ENCODE data around the gene ABCG4. TPM values are rescaled to one million over a fixed set of nuclear protein-coding genes. Genes with fewer than 3 reads are reported as not detected.
"Not testable (repeated sequence)": the region's sequence is repeated elsewhere in the genome, so short reads cannot be mapped to it uniquely, and the experiment has no call there.

ABCG4 gene
- total RNA-seq, 5 donors from 2014 or later (not counting 1 experiment from before 2014, with no cell fraction given): 0.09 TPM; not detected in 4

GRCh38 chr11:119198925-119199324, 50.1 kb downstream of the ABCG4 start:
- no peaks in the 10 kb centered on the region for H3K27me3 ChIP-seq (replicated peaks in 1 of 2; ENCODE audit: control insufficient read depth in 2 of 2, extremely low read depth in 1 of 2, insufficient read depth in 2 of 2, low read length in 1 of 2)
- no peak overlapping the region for H3K4me3 ChIP-seq (ENCODE audit: control insufficient read depth in 1 of 2, extremely low read depth in 1 of 2, low read length in 1 of 2)
- Mint-ChIP-seq H3K27me3 (peaks cover 0 to 1% of the 10 kb centered on the region in 2 donors), H3K4me3 (no peak overlapping the region), H3K36me3 (no peaks in the 10 kb centered on the region), H3K27ac (no peak overlapping the region), H3K9me3 (no peaks in the 10 kb centered on the region), H3K4me1 (peaks cover 0 to 7% (median 3%) of the 10 kb centered on the region in 3 donors)
- no peak for ATAC-seq (replicated peaks in 1 of 4)
- POLR2A ChIA-PET: no interaction called here
- no peak for DNase-seq
- H3K9me3 ChIP-seq: no peaks in the 10 kb centered on the region
- H3K27ac ChIP-seq (ENCODE audit: low read length): no peak overlapping the region
- WGBS (ENCODE audit: insufficient coverage): 100% methylated on average over 2 of the region's 6 CpGs
- H3K36me3 ChIP-seq (ENCODE audit: control insufficient read depth in 2 of 2, extremely low read depth in 1 of 2, insufficient read depth in 1 of 2, low read length in 1 of 2): no peaks in the 10 kb centered on the region
- H3K4me1 ChIP-seq (ENCODE audit: control insufficient read depth in 1 of 2, extremely low read depth in 1 of 2, insufficient read depth in 2 of 2, low read length in 2 of 2): peaks cover 0 to 2% of the 10 kb centered on the region in 2 experiments
- CTCF ChIA-PET: no interaction called here

GRCh38 chr11:119201236-119201635, 52.4 kb downstream of the ABCG4 start:
- DNase-seq; H3K9me3 ChIP-seq; H3K4me1 ChIP-seq (ENCODE audit: control insufficient read depth in 1 of 2, extremely low read depth in 1 of 2, insufficient read depth in 2 of 2, low read length in 2 of 2); H3K9me3 Mint-ChIP-seq; H3K27me3 Mint-ChIP-seq; H3K36me3 Mint-ChIP-seq; H3K36me3 ChIP-seq (ENCODE audit: control insufficient read depth in 2 of 2, extremely low read depth in 1 of 2, insufficient read depth in 1 of 2, low read length in 1 of 2); H3K4me3 Mint-ChIP-seq; H3K27me3 ChIP-seq (replicated peaks in 1 of 2; ENCODE audit: control insufficient read depth in 2 of 2, extremely low read depth in 1 of 2, insufficient read depth in 2 of 2, low read length in 1 of 2); CTCF ChIA-PET; H3K27ac Mint-ChIP-seq; ATAC-seq (replicated peaks in 1 of 4); H3K27ac ChIP-seq (ENCODE audit: low read length); H3K4me3 ChIP-seq (ENCODE audit: control insufficient read depth in 1 of 2, extremely low read depth in 1 of 2, low read length in 1 of 2): not testable (repeated sequence)
- H3K4me1 Mint-ChIP-seq: peaks cover 7 to 21% (median 12%) of the 10 kb centered on the region in 3 donors
- WGBS (ENCODE audit: insufficient coverage): 80% methylated on average over 4 of the region's 5 CpGs
- POLR2A ChIA-PET: interaction anchor here in 1 of 2 donors (0.6 kb wide), 1 partner anchor 54 kb away, joined by 3 read pairs; no protein-coding TSS in a partner anchor

- Mint-ChIP-seq H3K9me3 (no peaks in the 10 kb centered on the region), H3K4me1 (peaks cover 12 to 25% (median 18%) of the 10 kb centered on the region in 3 donors), H3K4me3 (no peak overlapping the region), H3K27ac (no peak overlapping the region), H3K36me3 (no peaks in the 10 kb centered on the region), H3K27me3 (no peaks in the 10 kb centered on the region)
- Histone ChIP-seq H3K27me3 (replicated peaks in 1 of 2; ENCODE audit: control insufficient read depth in 2 of 2, extremely low read depth in 1 of 2, insufficient read depth in 2 of 2, low read length in 1 of 2) (no peaks in the 10 kb centered on the region), H3K36me3 (ENCODE audit: control insufficient read depth in 2 of 2, extremely low read depth in 1 of 2, insufficient read depth in 1 of 2, low read length in 1 of 2) (no peaks in the 10 kb centered on the region), H3K4me3 (ENCODE audit: control insufficient read depth in 1 of 2, extremely low read depth in 1 of 2, low read length in 1 of 2) (no peak overlapping the region), H3K4me1 (ENCODE audit: control insufficient read depth in 1 of 2, extremely low read depth in 1 of 2, insufficient read depth in 2 of 2, low read length in 2 of 2) (peaks cover 5 to 12% of the 10 kb centered on the region in 2 experiments), H3K27ac (ENCODE audit: low read length) (no peak overlapping the region), H3K9me3 (no peaks in the 10 kb centered on the region)
- ATAC-seq (replicated peaks in 1 of 4) (no peak), DNase-seq (no peak)
- ChIA-PET POLR2A (no interaction called here), CTCF (no interaction called here)
- WGBS (ENCODE audit: insufficient coverage): 87% methylated on average over 3 of the region's 7 CpGs
Observed at GRCh38 chr11:119202554-119202953, 53.7 kb downstream of the ABCG4 start.

- 85% methylated on average over 6 of the region's 9 CpGs for WGBS (ENCODE audit: insufficient coverage)
- Mint-ChIP-seq H3K27ac (no peak overlapping the region), H3K27me3 (no peaks in the 10 kb centered on the region), H3K4me1 (peaks cover 24 to 33% (median 30%) of the 10 kb centered on the region in 3 donors), H3K9me3 (no peaks in the 10 kb centered on the region), H3K4me3 (no peak overlapping the region), H3K36me3 (no peaks in the 10 kb centered on the region)
- POLR2A ChIA-PET: no interaction called here
- Histone ChIP-seq H3K36me3 (ENCODE audit: control insufficient read depth in 2 of 2, extremely low read depth in 1 of 2, insufficient read depth in 1 of 2, low read length in 1 of 2) (no peaks in the 10 kb centered on the region), H3K27me3 (replicated peaks in 1 of 2; ENCODE audit: control insufficient read depth in 2 of 2, extremely low read depth in 1 of 2, insufficient read depth in 2 of 2, low read length in 1 of 2) (no peaks in the 10 kb centered on the region), H3K9me3 (no peaks in the 10 kb centered on the region), H3K4me1 (ENCODE audit: control insufficient read depth in 1 of 2, extremely low read depth in 1 of 2, insufficient read depth in 2 of 2, low read length in 2 of 2) (peaks cover 14 to 16% of the 10 kb centered on the region in 2 experiments), H3K27ac (ENCODE audit: low read length) (no peak overlapping the region), H3K4me3 (ENCODE audit: control insufficient read depth in 1 of 2, extremely low read depth in 1 of 2, low read length in 1 of 2) (no peak overlapping the region)
- ATAC-seq (replicated peaks in 1 of 4) (no peak), DNase-seq (no peak)
- CTCF ChIA-PET: interaction anchor here (0.6 to 2.6 kb wide), 4 partner anchors 41 to 120 kb away, joined by 3 to 25 read pairs (median 8); no protein-coding TSS in a partner anchor
Observed at GRCh38 chr11:119204066-119204465, 55.2 kb downstream of the ABCG4 start.

GRCh38 chr11:119205080-119205479, 56.2 kb downstream of the ABCG4 start:
- H3K4me1 ChIP-seq (ENCODE audit: control insufficient read depth in 1 of 2, extremely low read depth in 1 of 2, insufficient read depth in 2 of 2, low read length in 2 of 2): peaks cover 17 to 22% of the 10 kb centered on the region in 2 experiments
- H3K36me3 ChIP-seq (ENCODE audit: control insufficient read depth in 2 of 2, extremely low read depth in 1 of 2, insufficient read depth in 1 of 2, low read length in 1 of 2): no peaks in the 10 kb centered on the region
- Mint-ChIP-seq H3K4me3 (peak overlapping the region; percentile 34 to 100 (median 49)), H3K27ac (no peak overlapping the region), H3K27me3 (no peaks in the 10 kb centered on the region), H3K9me3 (no peaks in the 10 kb centered on the region), H3K36me3 (no peaks in the 10 kb centered on the region), H3K4me1 (peaks cover 34 to 43% (median 39%) of the 10 kb centered on the region in 3 donors)
- DNase-seq: peak in 1 of 35 experiments; percentile 13
- H3K9me3 ChIP-seq: no peaks in the 10 kb centered on the region
- ChIA-PET POLR2A (no interaction called here), CTCF (interaction anchor here (0.6 to 2.6 kb wide), 11 partner anchors 12 to 133 kb away, joined by 3 to 25 read pairs (median 5); no protein-coding TSS in a partner anchor)
- no peak overlapping the region for H3K4me3 ChIP-seq (ENCODE audit: control insufficient read depth in 1 of 2, extremely low read depth in 1 of 2, low read length in 1 of 2)
- no peaks in the 10 kb centered on the region for H3K27me3 ChIP-seq (replicated peaks in 1 of 2; ENCODE audit: control insufficient read depth in 2 of 2, extremely low read depth in 1 of 2, insufficient read depth in 2 of 2, low read length in 1 of 2)
- 83% methylated on average over 2 of the region's 10 CpGs for WGBS (ENCODE audit: insufficient coverage)
- no peak overlapping the region for H3K27ac ChIP-seq (ENCODE audit: low read length)
- no peak for ATAC-seq (replicated peaks in 1 of 4)

GRCh38 chr11:119205574-119206510, 57.0 kb downstream of the ABCG4 start, which contains the start of gene CBL:
CBL (plus strand) TSS chr11:119206339; CDS start chr11:119206418, 79 bp downstream.
- WGBS (ENCODE audit: insufficient coverage): under 1% methylated on average over 74 of the region's 88 CpGs
- Histone ChIP-seq H3K4me3 (ENCODE audit: control insufficient read depth in 1 of 2, extremely low read depth in 1 of 2, low read length in 1 of 2) (peak within 1 kb of the TSS; percentile 70 to 95), H3K4me1 (ENCODE audit: control insufficient read depth in 1 of 2, extremely low read depth in 1 of 2, insufficient read depth in 2 of 2, low read length in 2 of 2) (peaks cover 17 to 27% of the 10 kb centered on the region in 2 experiments), H3K27ac (ENCODE audit: low read length) (peak within 1 kb of the TSS; percentile 51), H3K9me3 (no peaks in the 10 kb centered on the region), H3K27me3 (replicated peaks in 1 of 2; ENCODE audit: control insufficient read depth in 2 of 2, extremely low read depth in 1 of 2, insufficient read depth in 2 of 2, low read length in 1 of 2) (no peaks in the 10 kb centered on the region), H3K36me3 (ENCODE audit: control insufficient read depth in 2 of 2, extremely low read depth in 1 of 2, insufficient read depth in 1 of 2, low read length in 1 of 2) (no peaks in the 10 kb centered on the region)
- Mint-ChIP-seq H3K27me3 (no peaks in the 10 kb centered on the region), H3K4me1 (peaks cover 39 to 47% (median 44%) of the 10 kb centered on the region in 3 donors), H3K9me3 (no peaks in the 10 kb centered on the region), H3K4me3 (peak within 1 kb of the TSS; percentile 93 to 100 (median 95)), H3K27ac (peak within 1 kb of the TSS; percentile 86 to 89), H3K36me3 (no peaks in the 10 kb centered on the region)
- CTCF ChIA-PET: interaction anchor here (0.6 to 2.6 kb wide), 37 partner anchors 9 to 1253 kb away, joined by 3 to 25 read pairs (median 5); partner anchors contain the start of genes CENATAC (in 1 of the 2), DPAGT1 (in 1 of the 2), HINFP (in 1 of the 2) and NLRX1 (in 1 of the 2)
- peak; percentile 84 to 99 (median 96) for DNase-seq
- peak; percentile 87 to 92 (median 90) for ATAC-seq (replicated peaks in 1 of 4)
- POLR2A ChIA-PET: interaction anchor here (0.6 to 0.7 kb wide), 3 partner anchors 59 to 208 kb away, joined by 3 to 11 read pairs (median 7); no protein-coding TSS in a partner anchor

Measured in T-cell (primary cell).